Renal pelvis (tissue), 4 donors: ENCODE measurements around the gene SERPINE2. TPM values are rescaled to one million over a fixed set of nuclear protein-coding genes. Genes with fewer than 3 reads are reported as not detected.
"Not testable (repeated sequence)": the region's sequence is repeated elsewhere in the genome, so short reads cannot be mapped to it uniquely, and the experiment has no call there.

ENCODE experiments used
- DNase-seq: peaks from one replicate; pipeline ENCODE4 v3.0.0-alpha.2; 2013
- polyA plus RNA-seq, 3 donors: library from polyadenylated mRNA; unstranded; fragments of 120-200 nt; gene quantifications; one replicate each; pipeline ENCODE4 v1.2.1, GENCODE V29; 2013; ENCODE audit not compliant: insufficient read length in 3 of 3

SERPINE2 gene
- polyA plus RNA-seq, 3 donors: 110 to 119 (median 112) TPM

GRCh38 chr2:224023188-224023587 lies 15.9 kb downstream of the SERPINE2 start:
- DNase-seq: no peak

- DNase-seq: no peak
Observed at GRCh38 chr2:224022486-224022885, 16.6 kb downstream of the SERPINE2 start.

GRCh38 chr2:224020523-224020922 lies 18.6 kb downstream of the SERPINE2 start:
- no peak for DNase-seq

- DNase-seq: peak; percentile 63
Observed at GRCh38 chr2:224017957-224018356, 21.1 kb downstream of the SERPINE2 start.

GRCh38 chr2:224016963-224017362 lies 22.1 kb downstream of the SERPINE2 start:
- no peak for DNase-seq

GRCh38 chr2:224014336-224014735 lies 24.8 kb downstream of the SERPINE2 start:
- DNase-seq: no peak

GRCh38 chr2:224011837-224012236 lies 27.2 kb downstream of the SERPINE2 start:
- no peak for DNase-seq

GRCh38 chr2:224009605-224010315 lies 29.3 kb downstream of the SERPINE2 start:
- no peak for DNase-seq

GRCh38 chr2:224008702-224009261 lies 30.3 kb downstream of the SERPINE2 start:
- no peak for DNase-seq

GRCh38 chr2:224004105-224004695 lies 34.9 kb downstream of the SERPINE2 start:
- no peak for DNase-seq

GRCh38 chr2:224000662-224001061 lies 38.4 kb downstream of the SERPINE2 start:
- not testable (repeated sequence) for DNase-seq

GRCh38 chr2:223999862-224000261 lies 39.2 kb downstream of the SERPINE2 start:
- no peak for DNase-seq

GRCh38 chr2:223998948-223999347 lies 40.1 kb downstream of the SERPINE2 start:
- DNase-seq: no peak

GRCh38 chr2:223997938-223998337 lies 41.1 kb downstream of the SERPINE2 start:
- no peak for DNase-seq

- no peak for DNase-seq
Observed at GRCh38 chr2:223996391-223996790, 42.7 kb downstream of the SERPINE2 start.

- no peak for DNase-seq
Observed at GRCh38 chr2:223995569-223995968, 43.5 kb downstream of the SERPINE2 start.

GRCh38 chr2:223994562-223995162 lies 44.4 kb downstream of the SERPINE2 start:
- no peak for DNase-seq

GRCh38 chr2:223993634-223994232 lies 45.4 kb downstream of the SERPINE2 start:
- peak; percentile 85 for DNase-seq

- no peak for DNase-seq
Observed at GRCh38 chr2:223991611-223992010, 47.5 kb downstream of the SERPINE2 start.

GRCh38 chr2:223989856-223990232 lies 49.2 kb downstream of the SERPINE2 start:
- DNase-seq: peak; percentile 30

- DNase-seq: no peak
Observed at GRCh38 chr2:223989206-223989855, 49.8 kb downstream of the SERPINE2 start.

- no peak for DNase-seq
Observed at GRCh38 chr2:223981241-223981640, 57.8 kb downstream of the SERPINE2 start.
